Keratinocyte (primary cell): ENCODE results near the gene CAPZB.

Experiments
- CTCF ChIP-seq, 3 experiments: IDR thresholded peaks in 1 of 3; conservative IDR thresholded peaks in 1 of 3; optimal IDR thresholded peaks in 1 of 3; 2 replicates in 2 of 3; 3 replicates in 1 of 3; pipeline versions ENCODE3 to v1.5.1; 2011; ENCODE audit warnings: low read length in 3 of 3, mild to moderate bottlenecking in 3 of 3, moderate library complexity in 2 of 3, control low read depth in 1 of 3, inconsistent platforms in 1 of 3; ENCODE audit not compliant: insufficient read depth in 2 of 3; ENCODE audit errors: extremely low read depth in 1 of 3
- EZH2 ChIP-seq: IDR thresholded peaks from one replicate; pipeline ENCODE4 v1.6.1; 2012; ENCODE audit warnings: inconsistent platforms, mild to moderate bottlenecking, low read length, moderate library complexity

GRCh38 chr1:19481826-19482398 lies 3.4 kb downstream of the CAPZB start:
- no peak for TF ChIP-seq CTCF (optimal IDR thresholded peaks at IDR 0.05 in 1 of 3, IDR thresholded peaks at IDR 0.05 in 1 of 3, conservative IDR thresholded peaks at IDR 0.05 in 1 of 3; ENCODE audit: extremely low read depth in 1 of 3, insufficient read depth in 2 of 3, low read length in 3 of 3)
- TF ChIP-seq EZH2: no peak
